ENCODE measurements around the gene ZNF503. TPM values are rescaled to one million over a fixed set of nuclear protein-coding genes. Genes with fewer than 3 reads are reported as not detected.

Gene ZNF503
- total and polyA plus RNA-seq, 2 of the 8 experiments (the other 6 are each of a cell fraction or from before 2014, with no cell fraction given), result 0.03 to 0.13 TPM

- TF ChIP-seq, protein P1, sequence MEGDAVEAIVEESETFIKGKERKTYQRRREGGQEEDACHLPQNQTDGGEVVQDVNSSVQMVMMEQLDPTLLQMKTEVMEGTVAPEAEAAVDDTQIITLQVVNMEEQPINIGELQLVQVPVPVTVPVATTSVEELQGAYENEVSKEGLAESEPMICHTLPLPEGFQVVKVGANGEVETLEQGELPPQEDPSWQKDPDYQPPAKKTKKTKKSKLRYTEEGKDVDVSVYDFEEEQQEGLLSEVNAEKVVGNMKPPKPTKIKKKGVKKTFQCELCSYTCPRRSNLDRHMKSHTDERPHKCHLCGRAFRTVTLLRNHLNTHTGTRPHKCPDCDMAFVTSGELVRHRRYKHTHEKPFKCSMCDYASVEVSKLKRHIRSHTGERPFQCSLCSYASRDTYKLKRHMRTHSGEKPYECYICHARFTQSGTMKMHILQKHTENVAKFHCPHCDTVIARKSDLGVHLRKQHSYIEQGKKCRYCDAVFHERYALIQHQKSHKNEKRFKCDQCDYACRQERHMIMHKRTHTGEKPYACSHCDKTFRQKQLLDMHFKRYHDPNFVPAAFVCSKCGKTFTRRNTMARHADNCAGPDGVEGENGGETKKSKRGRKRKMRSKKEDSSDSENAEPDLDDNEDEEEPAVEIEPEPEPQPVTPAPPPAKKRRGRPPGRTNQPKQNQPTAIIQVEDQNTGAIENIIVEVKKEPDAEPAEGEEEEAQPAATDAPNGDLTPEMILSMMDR (IDR thresholded peaks at IDR 0.05; ENCODE audit: control extremely low read depth in 1 of 3, insufficient read depth in 1 of 3, low read depth in 1 of 3, low read length in 3 of 3), result no peak
- TF ChIP-seq CHD1 (IDR thresholded peaks at IDR 0.05; ENCODE audit: low read depth, low read length), result no peak
- TF ChIP-seq TBP (IDR thresholded peaks at IDR 0.05; ENCODE audit: low read depth, low read length), result no peak
- TF ChIP-seq SIRT6 (IDR thresholded peaks at IDR 0.05; ENCODE audit: low read length), result no peak
- TF ChIP-seq, protein P2, sequence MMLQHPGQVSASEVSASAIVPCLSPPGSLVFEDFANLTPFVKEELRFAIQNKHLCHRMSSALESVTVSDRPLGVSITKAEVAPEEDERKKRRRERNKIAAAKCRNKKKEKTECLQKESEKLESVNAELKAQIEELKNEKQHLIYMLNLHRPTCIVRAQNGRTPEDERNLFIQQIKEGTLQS (IDR thresholded peaks at IDR 0.05; ENCODE audit: insufficient read depth, low read depth, low read length), result no peak
These were observed 2.7 kb downstream of the ZNF503 start (continued) for GRCh38 chr10:75398692-75399460.
